H9 (cell line): ENCODE results near the gene LARGE1. TPM values are rescaled to one million over a fixed set of nuclear protein-coding genes. Genes with fewer than 3 reads are reported as not detected.

Experiments used
- DNase-seq: peaks from one replicate; pipeline ENCODE4 v3.0.0-alpha.2; 2017
- H2AFZ ChIP-seq: one replicate; pipeline ENCODE4 v1.6.1; 2013; ENCODE audit warnings: mild to moderate bottlenecking, low read length, control low read depth, moderate library complexity
- H2AK5ac ChIP-seq: 2 replicates; pipeline ENCODE4 v1.6.1; 2013; ENCODE audit warnings: low read length, control low read depth, mixed read lengths; ENCODE audit not compliant: insufficient read length
- H2BK120ac ChIP-seq: one replicate; pipeline ENCODE4 v1.6.1; 2013; ENCODE audit warnings: low read depth, mild to moderate bottlenecking, low read length, control low read depth, inconsistent platforms; ENCODE audit not compliant: poor library complexity, severe bottlenecking
- H2BK12ac ChIP-seq: 2 replicates; pipeline ENCODE4 v1.6.1; 2013; ENCODE audit warnings: low read length, control low read depth, mixed read lengths, low read depth; ENCODE audit not compliant: insufficient read length
- H2BK15ac ChIP-seq: 2 replicates; pipeline ENCODE4 v1.6.1; 2013; ENCODE audit warnings: low read depth, low read length, control low read depth
- H2BK20ac ChIP-seq: one replicate; pipeline ENCODE4 v1.6.1; 2013; ENCODE audit warnings: low read depth, mild to moderate bottlenecking, low read length, control low read depth, inconsistent platforms; ENCODE audit not compliant: poor library complexity, severe bottlenecking
- H2BK5ac ChIP-seq: 2 replicates; pipeline ENCODE4 v1.6.1; 2013; ENCODE audit warnings: low read length, control low read depth, mixed read lengths; ENCODE audit not compliant: insufficient read length
- H3K14ac ChIP-seq: 2 replicates; pipeline ENCODE4 v1.6.1; 2013; ENCODE audit warnings: low read length, control low read depth; ENCODE audit not compliant: insufficient read depth
- H3K18ac ChIP-seq: 2 replicates; pipeline ENCODE4 v1.6.1; 2013; ENCODE audit warnings: low read depth, mild to moderate bottlenecking, mixed read lengths, low read length, control low read depth; ENCODE audit not compliant: insufficient read length
- H3K23ac ChIP-seq: 2 replicates; pipeline ENCODE4 v1.6.1; 2013; ENCODE audit warnings: low read length, control low read depth, mixed read lengths, low read depth; ENCODE audit not compliant: insufficient read length
- H3K23me2 ChIP-seq: 2 replicates; pipeline ENCODE4 v1.6.1; 2013; ENCODE audit warnings: low read depth, mild to moderate bottlenecking, mixed read lengths, low read length, control low read depth; ENCODE audit not compliant: insufficient read length, poor library complexity, severe bottlenecking
- H3K27ac ChIP-seq: 2 replicates; pipeline ENCODE4 v1.5.1; 2013; ENCODE audit warnings: low read length, control low read depth, mixed read lengths, low read depth; ENCODE audit not compliant: insufficient read length
- H3K27me3 ChIP-seq: 2 replicates; pipeline ENCODE4 v1.6.1; 2013; ENCODE audit warnings: low read length, control low read depth, inconsistent platforms; ENCODE audit not compliant: insufficient read depth
- H3K4ac ChIP-seq: 2 replicates; pipeline ENCODE4 v1.6.1; 2013; ENCODE audit warnings: low read depth, mild to moderate bottlenecking, control low read depth, inconsistent platforms, low read length, moderate library complexity
- H3K4me1 ChIP-seq: 2 replicates; pipeline ENCODE4 v1.6.1; 2013; ENCODE audit warnings: low read length, control low read depth, inconsistent platforms; ENCODE audit not compliant: insufficient read depth
- H3K4me2 ChIP-seq: 2 replicates; pipeline ENCODE4 v1.6.1; 2013; ENCODE audit warnings: low read length, control low read depth, mixed read lengths; ENCODE audit not compliant: insufficient read length, insufficient read depth
- H3K56ac ChIP-seq: 2 replicates; pipeline ENCODE4 v1.6.1; 2013; ENCODE audit warnings: low read depth, mild to moderate bottlenecking, mixed read lengths, low read length, control low read depth; ENCODE audit not compliant: insufficient read length
- H3K79me1 ChIP-seq: 2 replicates; pipeline ENCODE4 v1.6.1; 2013; ENCODE audit warnings: low read depth, mild to moderate bottlenecking, moderate library complexity, low read length, control low read depth, inconsistent platforms; ENCODE audit not compliant: insufficient read depth, poor library complexity, severe bottlenecking
- H3K79me2 ChIP-seq: 2 replicates; pipeline ENCODE4 v1.6.1; 2013; ENCODE audit warnings: low read length, control low read depth, inconsistent platforms; ENCODE audit not compliant: insufficient read depth
- H3K9ac ChIP-seq: 2 replicates; pipeline ENCODE4 v1.6.1; 2013; ENCODE audit warnings: low read length, control low read depth, mixed read lengths; ENCODE audit not compliant: insufficient read length; ENCODE audit errors: extremely low read depth
- H3K9me3 ChIP-seq: one replicate; pipeline ENCODE4 v1.6.1; 2013; ENCODE audit warnings: low read depth, low read length, inconsistent platforms; ENCODE audit not compliant: control insufficient read depth
- H3T11ph ChIP-seq: one replicate; pipeline ENCODE4 v1.6.1; 2013; ENCODE audit warnings: mild to moderate bottlenecking, low read length, control low read depth, inconsistent platforms
- H4K20me1 ChIP-seq: one replicate; pipeline ENCODE4 v1.6.1; 2013; ENCODE audit not compliant: control insufficient read depth, insufficient read length, insufficient read depth
- H4K5ac ChIP-seq: 2 replicates; pipeline ENCODE4 v1.6.1; 2013; ENCODE audit warnings: low read depth, mild to moderate bottlenecking, mixed read lengths, low read length, control low read depth; ENCODE audit not compliant: insufficient read length
- H4K8ac ChIP-seq: replicated peaks from 2 replicates; pipeline ENCODE4 v1.6.1; 2013; ENCODE audit warnings: low read length, control low read depth, mixed read lengths, low read depth; ENCODE audit not compliant: insufficient read length
- H4K91ac ChIP-seq: 2 replicates; pipeline ENCODE4 v1.6.1; 2013; ENCODE audit warnings: low read depth, mild to moderate bottlenecking, moderate library complexity, mixed read lengths, low read length, control low read depth; ENCODE audit not compliant: insufficient read length
- H3K27ac Mint-ChIP-seq, 3 experiments: 2 replicates in 2 of 3; 3 replicates in 1 of 3; pipeline ENCODE4 v1.8.0; 2020 to 2021; ENCODE audit warnings: mixed read lengths in 3 of 3, mild to moderate bottlenecking in 1 of 3, moderate library complexity in 1 of 3
- H3K27me3 Mint-ChIP-seq: 2 replicates; pipeline ENCODE4 v1.8.0; 2021; ENCODE audit warnings: low read depth, mild to moderate bottlenecking, moderate library complexity, mixed read lengths
- H3K36me3 Mint-ChIP-seq, 3 experiments: 2 replicates in 2 of 3; 3 replicates in 1 of 3; pipeline ENCODE4 v1.8.0; 2020 to 2021; ENCODE audit warnings: low read depth in 3 of 3, mixed read lengths in 3 of 3; ENCODE audit not compliant: insufficient read depth in 1 of 3
- H3K4me1 Mint-ChIP-seq, 2 experiments: 2 replicates each; pipeline ENCODE4 v1.8.0; 2020; ENCODE audit warnings: mixed read lengths in 2 of 2
- H3K4me3 Mint-ChIP-seq, 2 experiments: 2 replicates in 1 of 2; 3 replicates in 1 of 2; pipeline ENCODE4 v1.8.0; 2020 to 2021; ENCODE audit warnings: mild to moderate bottlenecking in 2 of 2, mixed read lengths in 2 of 2, moderate library complexity in 1 of 2
- H3K9me3 Mint-ChIP-seq, 2 experiments: 2 replicates in 1 of 2; 3 replicates in 1 of 2; pipeline ENCODE4 v1.8.0; 2020; ENCODE audit warnings: mild to moderate bottlenecking in 2 of 2, mixed read lengths in 2 of 2, moderate library complexity in 1 of 2
- CTCF ChIP-seq: fragments of 200-600 bp; sonication (generic); conservative IDR thresholded peaks from 3 replicates; pipeline ENCODE4 v1.8.0; 2021; ENCODE audit warnings: antibody characterized with exemption, mild to moderate bottlenecking
- WGBS: extraction: QIAGEN DNeasy Blood & Tissue Kit; methylation state at CpG from one replicate; pipeline ENCODE4 v1.1.7; 2013; ENCODE audit warnings: missing lambda C conversion rate, low lambda C conversion rate, mixed read lengths; ENCODE audit not compliant: insufficient read length; ENCODE audit errors: extremely low coverage; 5-methylcytosine and 5-hydroxymethylcytosine counted together
- total RNA-seq: library from RNA; stranded (reverse); gene quantifications from 2 replicates; pipeline ENCODE4 v1.2.1, GENCODE V29; 2021

The LARGE1 gene
- total RNA-seq, 1 experiment from 2014 or later, result 43.5 TPM

- Histone ChIP-seq H3K23ac (no peak overlapping the region), H3K18ac (no peak overlapping the region), H3T11ph (no peak overlapping the region), H3K23me2 (peaks cover 25% of the 10 kb centered on the region), H4K91ac (no peak overlapping the region), H4K8ac (no peak overlapping the region), H2BK5ac (no peak overlapping the region), H3K4ac (no peak overlapping the region), H2AK5ac (no peak overlapping the region), H3K27me3 (no peaks in the 10 kb centered on the region; the same call in 1 of the 2 replicates), H3K79me1 (no peaks in the 10 kb centered on the region), H4K20me1 (no peaks in the 10 kb centered on the region), H3K4me1 (peaks cover 7% of the 10 kb centered on the region; the same call in 1 of the 2 replicates), H3K9ac (peak overlapping the region; percentile 57), H3K9me3 (no peaks in the 10 kb centered on the region), H3K79me2 (peaks cover 37% of the 10 kb centered on the region), H3K56ac (no peak overlapping the region), H2BK20ac (no peak overlapping the region), H3K14ac (no peak overlapping the region), H3K4me2 (peak overlapping the region; percentile 97), H3K27ac (no peak overlapping the region), H2AFZ (no peak overlapping the region), H2BK12ac (no peak overlapping the region), H2BK15ac (no peak overlapping the region), H4K5ac (no peak overlapping the region), H2BK120ac (no peak overlapping the region)
- TF ChIP-seq CTCF, result no peak
- Mint-ChIP-seq H3K27me3 (peaks cover 18% of the 10 kb centered on the region), H3K27ac (peak overlapping the region in 1 of 3 experiments; percentile 97; a peak in 3 of 7 replicates), H3K4me3 (peak overlapping the region; percentile 85 to 94), H3K36me3 (peaks cover 2 to 5% (median 4%) of the 10 kb centered on the region in 3 experiments; a peak in 4 of 7 replicates), H3K4me1 (peaks cover 52 to 61% of the 10 kb centered on the region in 2 experiments), H3K9me3 (no peaks in the 10 kb centered on the region)
- no CpG with 5 or more reads among the region's 69 CpGs for WGBS
- peak; percentile 98 for DNase-seq
Observed at GRCh38 chr22:33920927-33921524, 750 bp upstream of the LARGE1 start.
